GM23338 (cell line): ENCODE measurements around the gene ZFP62.

Source experiments
- CREB1 ChIP-seq: fragments of 250-450 bp; sonication (Bioruptor Pico); IDR thresholded peaks from 2 replicates; pipeline ENCODE4 v1.5.0; 2020; ENCODE audit warnings: low read depth, mild to moderate bottlenecking, moderate library complexity
- CTCF ChIP-seq, 2 experiments: fragments of 200-600 bp in 1 of 2; sonication (generic) in 1 of 2; conservative IDR thresholded peaks; 2 replicates each; pipeline versions ENCODE4 v1.5.1 to v1.6.1; 2016 to 2017; ENCODE audit warnings: antibody characterized with exemption in 2 of 2, low read depth in 2 of 2, mild to moderate bottlenecking in 2 of 2, moderate library complexity in 1 of 2
- ETS1 ChIP-seq: IDR thresholded peaks from 2 replicates; pipeline ENCODE4 v1.6.1; 2016; ENCODE audit warnings: antibody characterized with exemption
- EZH2phosphoT487 ChIP-seq: fragments of 200-600 bp; sonication (generic); IDR thresholded peaks from one replicate; pipeline ENCODE4 v1.8.1; 2018; ENCODE audit warnings: antibody characterized with exemption; ENCODE audit not compliant: unreplicated experiment
- POLR2AphosphoS5 ChIP-seq: IDR thresholded peaks from 2 replicates; pipeline ENCODE4 v1.6.1; 2016; ENCODE audit warnings: antibody characterized with exemption, low read depth
- REST ChIP-seq: IDR thresholded peaks from one replicate; pipeline ENCODE4 v1.6.1; 2018; ENCODE audit warnings: antibody characterized with exemption; ENCODE audit not compliant: unreplicated experiment
- ZNF114 ChIP-seq: fragments of 250-450 bp; sonication (Bioruptor Pico); IDR thresholded peaks from 2 replicates; pipeline ENCODE4 v1.5.0; 2020; ENCODE audit warnings: mild to moderate bottlenecking, moderate library complexity

- TF ChIP-seq CTCF (conservative IDR thresholded peaks at IDR 0.05; ENCODE audit: low read depth in 2 of 2), result no peak
- no peak for TF ChIP-seq REST
- TF ChIP-seq EZH2phosphoT487, result no peak
- TF ChIP-seq CREB1 (CRISPR knock-in tag), result no peak
- TF ChIP-seq POLR2AphosphoS5, result no peak
- TF ChIP-seq ETS1, result no peak
- TF ChIP-seq ZNF114, result no peak
Measured at GRCh38 chr5:180807046-180807445, 54.0 kb downstream of the ZFP62 start.
